AG09309 (cell line): ENCODE data around the gene ADAMTS17.

Source experiments
- DNase-seq: peaks from one replicate; pipeline ENCODE4 v3.0.0-alpha.2; 2010; ENCODE audit warnings: low read depth
- H3K4me3 ChIP-seq: 2 replicates; pipeline ENCODE4 v1.5.1; 2011; ENCODE audit warnings: mild to moderate bottlenecking, low read depth, low read length, moderate library complexity; ENCODE audit not compliant: control insufficient read depth
- TF ChIP-seq, protein P1 (sequence below): IDR thresholded peaks from 2 replicates; pipeline ENCODE4 v1.5.1; 2011; ENCODE audit warnings: mild to moderate bottlenecking, low read depth, low read length, inconsistent platforms; ENCODE audit not compliant: insufficient read depth, control insufficient read depth; ENCODE audit errors: missing control alignments

ADAMTS17 gene

DNA sequence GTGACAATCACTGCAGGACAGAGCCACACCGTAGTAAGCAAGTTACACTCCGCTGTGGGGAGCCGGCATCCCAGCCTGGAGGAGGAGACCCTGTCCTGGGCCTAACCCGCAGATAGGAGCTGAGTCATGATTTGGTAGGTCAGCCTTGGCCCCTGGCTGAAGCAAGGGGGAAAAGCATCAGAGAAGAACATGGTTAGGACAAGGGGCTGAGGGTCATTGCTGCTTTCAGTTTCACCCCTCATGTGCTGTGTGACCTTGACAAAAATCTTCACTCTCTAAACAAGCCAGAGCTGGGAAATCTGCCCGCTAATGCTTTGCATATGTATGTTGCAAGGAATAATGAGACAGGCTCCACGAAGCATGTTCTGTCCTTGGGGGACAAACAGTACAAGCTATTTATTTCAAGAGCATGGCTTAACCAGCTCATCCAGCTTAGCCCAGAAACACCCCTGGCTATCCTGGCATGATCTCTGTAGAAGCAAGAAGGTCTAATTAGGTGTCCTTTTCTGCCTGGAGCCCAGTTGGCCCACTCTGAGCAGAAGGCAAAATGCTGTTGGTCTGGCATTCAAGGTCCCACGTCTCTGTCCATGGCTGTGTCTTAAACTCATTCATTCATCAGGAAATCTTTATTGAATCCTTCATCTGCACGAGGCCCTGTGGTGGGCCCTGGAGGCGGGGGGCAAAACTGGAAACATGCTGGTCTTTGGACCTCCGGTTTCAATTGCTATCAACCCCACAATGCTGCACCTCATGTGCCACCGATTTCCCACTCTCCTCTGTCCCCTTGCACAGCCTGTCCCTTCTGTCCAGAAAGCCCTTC is 387.2 kb downstream of the ADAMTS17 start:
- TF ChIP-seq, protein P1, sequence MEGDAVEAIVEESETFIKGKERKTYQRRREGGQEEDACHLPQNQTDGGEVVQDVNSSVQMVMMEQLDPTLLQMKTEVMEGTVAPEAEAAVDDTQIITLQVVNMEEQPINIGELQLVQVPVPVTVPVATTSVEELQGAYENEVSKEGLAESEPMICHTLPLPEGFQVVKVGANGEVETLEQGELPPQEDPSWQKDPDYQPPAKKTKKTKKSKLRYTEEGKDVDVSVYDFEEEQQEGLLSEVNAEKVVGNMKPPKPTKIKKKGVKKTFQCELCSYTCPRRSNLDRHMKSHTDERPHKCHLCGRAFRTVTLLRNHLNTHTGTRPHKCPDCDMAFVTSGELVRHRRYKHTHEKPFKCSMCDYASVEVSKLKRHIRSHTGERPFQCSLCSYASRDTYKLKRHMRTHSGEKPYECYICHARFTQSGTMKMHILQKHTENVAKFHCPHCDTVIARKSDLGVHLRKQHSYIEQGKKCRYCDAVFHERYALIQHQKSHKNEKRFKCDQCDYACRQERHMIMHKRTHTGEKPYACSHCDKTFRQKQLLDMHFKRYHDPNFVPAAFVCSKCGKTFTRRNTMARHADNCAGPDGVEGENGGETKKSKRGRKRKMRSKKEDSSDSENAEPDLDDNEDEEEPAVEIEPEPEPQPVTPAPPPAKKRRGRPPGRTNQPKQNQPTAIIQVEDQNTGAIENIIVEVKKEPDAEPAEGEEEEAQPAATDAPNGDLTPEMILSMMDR, result no peak
- no peak for DNase-seq
- no peak overlapping the region for H3K4me3 ChIP-seq

DNA sequence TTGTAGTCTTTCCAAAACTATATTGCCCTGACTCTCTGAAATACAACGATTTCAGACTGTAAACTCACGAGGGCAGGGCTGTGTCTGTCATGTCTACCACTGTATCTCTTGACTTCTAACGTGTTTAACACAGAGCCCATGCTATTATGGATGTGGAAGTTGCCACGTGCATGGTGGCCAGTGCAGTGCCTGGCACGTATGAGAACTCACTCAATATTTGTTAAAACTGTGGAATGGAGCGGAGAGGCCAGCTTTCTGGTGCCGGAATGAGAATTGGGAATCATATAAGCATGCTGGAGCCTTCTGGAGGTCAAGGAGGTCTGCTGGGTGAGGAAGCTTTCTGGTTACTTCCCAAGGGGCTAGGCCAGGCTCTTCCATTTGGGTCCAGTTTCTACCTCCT is 387.9 kb downstream of the ADAMTS17 start:
- DNase-seq, result no peak
- H3K4me3 ChIP-seq, result no peak overlapping the region
- TF ChIP-seq, protein P1, result no peak

DNA sequence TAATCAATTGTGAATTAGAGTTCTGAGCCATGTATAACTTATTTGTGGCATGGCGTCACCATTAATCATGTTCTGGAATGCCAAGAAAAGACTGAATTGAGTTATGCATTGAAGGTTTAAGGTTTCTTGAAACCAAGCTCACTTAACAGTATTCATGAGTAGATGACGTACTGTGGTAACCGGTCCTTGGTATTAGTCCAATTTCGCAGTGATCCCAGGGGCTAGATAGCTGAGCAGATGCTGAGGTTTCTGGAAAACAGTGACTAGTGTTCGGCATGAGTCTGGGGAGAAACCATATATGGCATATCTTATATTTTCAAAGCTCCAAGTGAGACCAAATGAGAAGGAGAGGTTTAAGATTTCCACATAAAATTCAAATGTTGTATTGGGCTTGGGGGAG is 390.3 kb downstream of the ADAMTS17 start:
- no peak for DNase-seq
- TF ChIP-seq, protein P1, result no peak
- H3K4me3 ChIP-seq, result no peak overlapping the region

DNA sequence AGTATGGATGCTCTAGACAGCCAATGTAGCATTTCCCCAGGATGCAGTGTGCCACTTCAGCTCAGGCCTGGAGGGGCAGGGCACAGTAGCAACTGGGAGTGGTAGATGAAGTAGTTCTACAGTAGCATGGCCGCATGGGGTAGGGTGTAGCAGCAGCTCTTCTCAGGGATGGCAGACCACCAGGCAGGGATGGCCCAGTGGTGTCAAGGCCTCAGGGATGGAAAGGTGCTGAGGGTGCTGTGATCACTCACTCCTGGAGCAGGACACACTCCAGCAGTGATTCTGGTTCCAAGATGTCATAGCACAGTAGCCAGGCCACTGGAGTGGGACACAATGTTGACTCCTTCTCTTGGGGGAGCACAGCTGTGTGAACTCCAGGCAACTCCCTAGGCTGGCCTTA is 397.6 kb downstream of the ADAMTS17 start:
- DNase-seq, result no peak
- TF ChIP-seq, protein P1, result no peak
- no peak overlapping the region for H3K4me3 ChIP-seq

DNA sequence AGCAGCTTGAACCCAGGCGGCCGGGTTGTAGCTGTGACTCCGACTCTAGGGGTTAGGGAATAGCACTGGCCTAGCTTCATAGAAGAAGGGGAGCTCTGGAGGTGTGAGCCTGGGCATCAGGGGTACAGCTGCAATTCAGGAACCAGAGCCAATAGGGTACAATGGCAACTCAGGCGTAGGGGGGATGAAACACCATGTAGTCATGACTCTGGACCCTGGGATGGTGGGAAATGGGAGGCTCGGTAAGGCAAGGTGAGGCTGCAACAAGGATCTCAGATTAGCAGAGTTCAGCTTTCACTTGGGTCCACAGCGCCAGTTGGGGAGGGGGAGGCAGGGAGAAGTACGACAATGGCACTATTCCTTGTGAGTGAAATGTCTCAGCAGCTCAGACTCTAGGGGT is 398.3 kb downstream of the ADAMTS17 start:
- no peak overlapping the region for H3K4me3 ChIP-seq
- TF ChIP-seq, protein P1, result no peak
- DNase-seq, result no peak

DNA sequence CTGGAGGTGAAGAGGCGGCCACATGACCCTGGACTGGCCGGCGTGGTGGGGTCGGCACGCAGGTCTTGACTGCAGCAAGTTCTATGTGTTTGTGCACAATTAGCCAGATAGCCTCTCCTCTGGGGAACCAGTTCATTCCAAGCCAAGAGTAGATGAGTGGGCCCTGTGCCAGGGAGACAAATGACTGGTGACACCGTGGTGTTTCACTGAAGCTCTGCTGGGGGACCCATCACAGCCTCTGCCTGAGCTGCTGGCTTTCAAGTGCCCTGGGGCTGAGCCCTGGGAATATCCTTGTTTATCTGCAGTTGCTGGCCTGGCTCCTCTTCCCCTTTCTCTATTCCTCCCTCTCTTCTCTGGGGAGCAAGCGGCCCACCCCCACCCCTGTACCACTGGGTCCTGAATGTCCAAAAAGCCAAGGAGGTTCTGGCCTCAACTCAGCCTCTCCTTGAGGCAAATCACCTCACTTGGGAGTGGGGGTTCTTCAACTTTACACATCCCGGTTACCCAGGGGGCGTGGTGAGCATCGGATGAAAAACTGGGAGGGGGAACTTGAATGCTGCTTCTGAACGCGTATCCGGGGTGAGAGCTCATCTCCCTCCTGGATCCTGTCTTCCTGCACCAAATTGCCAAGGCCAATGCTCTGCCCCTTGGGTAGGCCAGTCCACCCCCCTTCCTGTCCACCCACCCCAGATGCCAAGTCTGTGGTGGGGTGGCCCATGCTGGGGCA is 408.9 kb downstream of the ADAMTS17 start:
- no peak overlapping the region for H3K4me3 ChIP-seq
- TF ChIP-seq, protein P1, result no peak
- DNase-seq, result no peak
